GM13977 (cell line): ENCODE measurements around the gene ROR1.

Source experiments
- DNase-seq: peaks from one replicate; pipeline ENCODE4 v3.0.0; 2012; ENCODE audit warnings: low spot score
- CTCF ChIP-seq: IDR thresholded peaks from 2 replicates; pipeline ENCODE4 v1.5.1; 2012; ENCODE audit warnings: mild to moderate bottlenecking, control low read depth; ENCODE audit not compliant: insufficient read depth; ENCODE audit errors: extremely low read depth, missing control alignments
- in situ Hi-C: fragments of 300-500 bp; cut with MboI; formaldehyde crosslinking; loops from one replicate; pipeline ENCODE4 v1.12.0; 2022; ENCODE audit warnings: low sequenced_read_pairs, low pct_unique_long_range_greater_than_20kb, mixed read lengths, inconsistent platforms; ENCODE audit not compliant: unreplicated experiment

Gene ROR1

DNA sequence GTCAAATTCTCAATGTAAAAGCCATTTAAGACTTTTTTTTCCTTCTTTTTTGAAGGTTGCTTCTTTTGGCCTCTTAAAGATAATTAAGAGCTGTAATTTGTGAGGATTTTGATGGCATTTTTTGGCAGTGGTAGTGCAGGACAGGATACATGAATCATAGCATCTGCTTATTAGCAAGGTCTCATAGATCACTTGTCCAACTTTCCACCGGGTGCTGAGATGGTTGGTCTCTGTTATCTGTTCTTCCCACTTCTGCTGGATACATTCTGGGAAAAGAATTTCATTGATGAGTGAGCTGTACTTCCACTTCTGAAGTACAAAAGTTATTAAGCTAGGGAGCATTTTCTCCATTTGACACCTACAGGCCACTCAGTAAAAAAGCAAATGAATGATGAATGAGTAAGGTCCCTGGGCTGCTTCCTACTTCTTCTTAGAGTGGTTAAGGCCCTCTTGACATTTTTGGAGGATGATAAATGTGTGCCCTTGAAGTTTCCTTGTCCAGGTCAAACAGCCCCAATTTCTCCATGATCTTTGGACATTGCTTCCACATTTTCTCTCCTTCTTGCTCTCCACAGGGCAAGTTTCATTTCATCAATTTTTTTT is 100.6 kb downstream of the ROR1 start:
- no peak for DNase-seq
- TF ChIP-seq CTCF, result no peak
- in situ Hi-C loops, result no loop called here

DNA sequence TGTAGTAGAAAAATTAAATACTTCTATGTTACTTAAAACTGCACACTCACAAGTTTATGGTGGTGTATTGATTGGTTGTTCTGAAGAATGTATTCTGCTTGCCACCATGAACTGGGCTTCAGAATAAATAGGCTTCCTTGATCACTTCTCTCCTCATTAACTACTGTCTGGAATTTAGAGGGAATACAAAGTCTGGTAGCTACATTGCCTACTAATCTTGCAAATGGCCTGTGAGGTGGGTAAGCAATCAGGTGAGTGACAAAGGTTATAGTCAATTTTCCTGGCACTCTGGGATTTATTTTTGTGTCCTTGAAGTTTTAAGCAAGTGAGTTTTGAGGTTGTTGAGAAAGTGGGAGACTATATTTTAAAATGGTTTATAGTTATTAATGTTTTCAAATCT is 101.8 kb downstream of the ROR1 start:
- in situ Hi-C loops, result no loop called here
- TF ChIP-seq CTCF, result no peak
- no peak for DNase-seq

DNA sequence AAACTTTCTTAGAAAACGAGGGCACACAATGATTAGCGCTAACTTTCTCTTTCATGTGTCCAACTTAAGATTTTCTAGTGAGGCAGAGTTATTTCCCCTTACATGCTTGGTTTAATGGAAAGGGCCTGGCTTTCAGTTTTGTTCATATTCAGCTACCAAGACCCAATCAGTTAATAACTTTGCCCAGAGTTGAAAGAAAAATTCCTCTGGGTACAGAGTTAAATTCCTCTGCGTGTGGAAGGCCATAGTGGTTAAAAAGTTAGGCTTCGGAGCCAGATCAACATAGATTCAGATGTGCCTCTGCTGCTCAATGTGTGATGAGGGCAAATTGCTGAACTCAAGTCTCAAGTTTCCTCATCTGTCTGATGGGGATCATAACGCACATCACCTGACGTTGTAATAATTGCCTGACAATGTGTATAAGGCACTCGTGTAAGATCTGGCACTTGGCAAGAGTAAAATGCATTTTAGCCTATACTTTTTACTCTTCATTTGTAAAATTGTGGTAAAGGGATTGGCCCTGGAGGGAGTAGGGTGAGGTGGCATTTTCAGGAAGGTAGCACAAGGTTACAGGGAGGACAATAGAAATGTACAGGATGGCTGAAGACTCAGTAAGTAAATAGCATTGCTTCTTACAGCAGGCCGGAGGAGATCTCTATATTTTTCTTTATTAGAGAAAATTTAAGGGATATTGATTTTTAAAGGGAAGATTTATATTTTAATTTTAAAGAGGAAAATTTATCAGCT is 103.4 kb downstream of the ROR1 start:
- TF ChIP-seq CTCF, result no peak
- in situ Hi-C loops, result no loop called here
- no peak for DNase-seq

DNA sequence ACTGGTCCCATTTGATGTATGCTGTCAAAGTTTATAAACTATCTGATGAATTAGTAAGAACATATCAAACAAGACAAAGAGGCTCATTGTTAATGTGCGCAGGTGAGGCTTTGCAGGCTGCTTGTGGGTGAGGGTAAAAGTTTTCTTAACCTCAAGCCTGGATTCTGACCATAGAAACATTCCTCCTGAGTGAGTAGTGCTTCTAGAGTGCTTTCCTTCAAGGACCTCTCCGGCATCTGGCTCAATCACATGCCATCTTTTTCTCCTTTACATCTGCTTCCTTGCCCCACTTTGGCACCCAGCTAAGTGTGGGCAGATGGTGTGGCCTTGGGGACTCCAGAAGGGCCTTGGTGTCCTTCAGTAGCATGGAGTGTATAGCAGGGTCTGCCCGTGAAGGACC is 104.0 kb downstream of the ROR1 start:
- in situ Hi-C loops, result no loop called here
- DNase-seq, result no peak
- TF ChIP-seq CTCF, result no peak

GRCh38 chr1:63878932-63879331 is 105.1 kb downstream of the ROR1 start:
- in situ Hi-C loops, result no loop called here
- DNase-seq, result no peak
- TF ChIP-seq CTCF, result no peak

- in situ Hi-C loops, result no loop called here
- DNase-seq, result no peak
- TF ChIP-seq CTCF, result no peak
Observed at GRCh38 chr1:63880958-63881576, 107.2 kb downstream of the ROR1 start.
